SU-DHL-6 (cell line): ENCODE results near the gene TMEM106C.

Experiments used
- H2AFZ ChIP-seq: fragments of 200-600 bp; sonication (generic); 2 replicates; pipeline ENCODE4 v1.6.1; 2014; ENCODE audit warnings: low read depth, mild to moderate bottlenecking, moderate library complexity, mixed read lengths, antibody characterized with exemption, low read length; ENCODE audit not compliant: severe bottlenecking
- H3F3A ChIP-seq: fragments of 200-600 bp; shearing (Covaris generic); 2 replicates; pipeline ENCODE4 v1.6.0; 2016; ENCODE audit warnings: antibody characterized with exemption, mild to moderate bottlenecking; ENCODE audit not compliant: insufficient read depth
- H3K27ac ChIP-seq: fragments of 200-600 bp; sonication (generic); 2 replicates; pipeline ENCODE4 v1.5.1; 2016; ENCODE audit warnings: low read depth, mild to moderate bottlenecking, low read length, moderate library complexity, mixed read lengths
- H3K27me3 ChIP-seq: fragments of 200-600 bp; sonication (generic), shearing (Covaris generic); 2 replicates; pipeline ENCODE4 v1.6.0; 2014; ENCODE audit warnings: mild to moderate bottlenecking, low read length
- H3K36me3 ChIP-seq: fragments of 200-600 bp; sonication (generic); 2 replicates; pipeline ENCODE4 v1.6.1; 2014; ENCODE audit warnings: mild to moderate bottlenecking, low read length, mixed read lengths
- H3K4me2 ChIP-seq: fragments of 300-600, 200-600 bp; shearing (Covaris generic), sonication (generic); 2 replicates; pipeline ENCODE4 v1.6.0; 2014; ENCODE audit warnings: low read length, low read depth, mild to moderate bottlenecking; ENCODE audit not compliant: poor library complexity, severe bottlenecking
- H3K4me3 ChIP-seq: fragments of 200-600 bp; sonication (generic); 2 replicates; pipeline ENCODE4 v1.5.1; 2014; ENCODE audit warnings: antibody characterized with exemption, low read length, mild to moderate bottlenecking, mixed read lengths; ENCODE audit not compliant: insufficient read depth, poor library complexity, severe bottlenecking
- H3K79me2 ChIP-seq: fragments of 200-600 bp; sonication (generic); 2 replicates; pipeline ENCODE4 v1.6.1; 2014; ENCODE audit warnings: mild to moderate bottlenecking, low read length, moderate library complexity; ENCODE audit not compliant: insufficient read depth
- H3K9ac ChIP-seq: fragments of 200-600 bp; sonication (generic); 2 replicates; pipeline ENCODE4 v1.7.0; 2014; ENCODE audit warnings: mild to moderate bottlenecking, low read length
- H3K9me2 ChIP-seq: fragments of 200-600 bp; sonication (generic); replicated peaks from 2 replicates; pipeline ENCODE4 v1.6.1; 2014; ENCODE audit warnings: low read length; ENCODE audit not compliant: insufficient read depth
- H3K9me3 ChIP-seq: fragments of 200-600 bp; sonication (generic); 2 replicates; pipeline ENCODE4 v1.6.1; 2014; ENCODE audit warnings: low read length, mixed read lengths; ENCODE audit not compliant: insufficient read depth
- H4K20me1 ChIP-seq: fragments of 200-600 bp; sonication (generic); 2 replicates; pipeline ENCODE4 v1.6.1; 2014; ENCODE audit warnings: low read depth, mild to moderate bottlenecking, antibody characterized with exemption, low read length, moderate library complexity, mixed read lengths
- EZH2phosphoT487 ChIP-seq: fragments of 200-600 bp; sonication (generic), shearing (Covaris generic); conservative IDR thresholded peaks from 2 replicates; pipeline ENCODE4 v1.6.1; 2018; ENCODE audit warnings: mild to moderate bottlenecking, antibody characterized with exemption, low read length, moderate library complexity, mixed read lengths
- TF ChIP-seq, protein P1 (sequence below): fragments of 200-600 bp; sonication (generic); IDR thresholded peaks from one replicate; pipeline ENCODE4 v1.5.1; 2017; ENCODE audit warnings: antibody characterized with exemption, mild to moderate bottlenecking, low read length, moderate library complexity; ENCODE audit not compliant: insufficient read depth, poor library complexity, severe bottlenecking

The TMEM106C gene

DNA sequence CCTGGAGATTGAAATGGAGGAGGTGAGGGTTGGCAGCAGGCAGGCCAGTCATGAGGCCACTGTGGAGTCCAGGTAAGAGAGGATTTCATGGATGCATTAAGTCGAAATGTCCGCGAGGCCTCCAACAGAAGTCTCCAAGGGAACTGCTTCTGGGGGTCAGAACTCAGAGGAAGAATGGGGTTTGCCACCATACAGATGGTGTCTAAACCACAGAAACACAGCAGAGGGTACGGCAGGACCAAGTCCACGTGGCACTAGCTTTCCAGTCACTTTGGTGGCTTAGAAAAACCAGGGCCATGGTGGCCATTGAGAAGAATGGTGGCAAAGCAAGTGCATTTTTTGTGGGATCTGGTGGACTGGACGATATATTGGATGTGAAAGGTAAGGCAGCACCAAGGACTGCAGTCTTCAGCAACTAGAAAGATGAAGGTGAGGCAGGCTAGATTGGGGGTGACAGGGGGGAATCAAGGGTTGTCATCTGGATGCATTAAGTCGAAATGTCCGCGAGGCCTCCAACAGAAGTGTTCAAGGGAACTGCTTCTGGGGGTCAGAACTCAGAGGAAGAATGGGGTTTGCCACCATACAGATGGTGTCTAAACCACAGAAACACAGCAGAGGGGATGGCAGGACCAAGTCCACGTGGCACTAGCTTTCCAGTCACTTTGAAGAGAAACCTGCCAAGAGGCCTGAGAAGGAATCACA is 22.5 kb upstream of the TMEM106C start:
- H2AFZ ChIP-seq, result no peak overlapping the region
- H3K9me3 ChIP-seq, result no peaks in the 10 kb centered on the region
- H4K20me1 ChIP-seq, result no peaks in the 10 kb centered on the region
- no peaks in the 10 kb centered on the region for H3F3A ChIP-seq
- no peak overlapping the region for H3K27ac ChIP-seq
- no peak overlapping the region for H3K9ac ChIP-seq
- no peak overlapping the region for H3K4me2 ChIP-seq
- no peak for TF ChIP-seq EZH2phosphoT487
- TF ChIP-seq, protein P1, sequence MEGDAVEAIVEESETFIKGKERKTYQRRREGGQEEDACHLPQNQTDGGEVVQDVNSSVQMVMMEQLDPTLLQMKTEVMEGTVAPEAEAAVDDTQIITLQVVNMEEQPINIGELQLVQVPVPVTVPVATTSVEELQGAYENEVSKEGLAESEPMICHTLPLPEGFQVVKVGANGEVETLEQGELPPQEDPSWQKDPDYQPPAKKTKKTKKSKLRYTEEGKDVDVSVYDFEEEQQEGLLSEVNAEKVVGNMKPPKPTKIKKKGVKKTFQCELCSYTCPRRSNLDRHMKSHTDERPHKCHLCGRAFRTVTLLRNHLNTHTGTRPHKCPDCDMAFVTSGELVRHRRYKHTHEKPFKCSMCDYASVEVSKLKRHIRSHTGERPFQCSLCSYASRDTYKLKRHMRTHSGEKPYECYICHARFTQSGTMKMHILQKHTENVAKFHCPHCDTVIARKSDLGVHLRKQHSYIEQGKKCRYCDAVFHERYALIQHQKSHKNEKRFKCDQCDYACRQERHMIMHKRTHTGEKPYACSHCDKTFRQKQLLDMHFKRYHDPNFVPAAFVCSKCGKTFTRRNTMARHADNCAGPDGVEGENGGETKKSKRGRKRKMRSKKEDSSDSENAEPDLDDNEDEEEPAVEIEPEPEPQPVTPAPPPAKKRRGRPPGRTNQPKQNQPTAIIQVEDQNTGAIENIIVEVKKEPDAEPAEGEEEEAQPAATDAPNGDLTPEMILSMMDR, result no peak
- H3K36me3 ChIP-seq, result no peaks in the 10 kb centered on the region
- H3K9me2 ChIP-seq, result no peaks in the 10 kb centered on the region
- no peaks in the 10 kb centered on the region; the same call in 1 of the 2 replicates for H3K27me3 ChIP-seq
- no peak overlapping the region for H3K4me3 ChIP-seq
- H3K79me2 ChIP-seq, result no peaks in the 10 kb centered on the region

DNA sequence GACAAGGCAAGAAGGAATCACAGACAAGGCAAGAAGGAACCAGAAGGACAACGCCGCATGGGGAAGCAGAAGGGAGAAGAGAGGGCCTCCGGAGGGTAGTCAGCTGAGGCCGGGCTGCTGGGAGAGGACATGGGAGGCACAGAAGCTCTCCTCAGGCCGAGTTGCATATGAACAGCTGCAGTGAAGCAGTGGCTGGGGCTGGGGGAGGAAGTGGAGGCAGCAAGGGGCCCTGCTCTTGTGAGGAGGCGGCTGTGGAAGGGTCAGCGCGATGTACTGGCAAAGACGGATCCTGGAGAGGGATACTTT is 22.0 kb upstream of the TMEM106C start:
- Histone ChIP-seq H4K20me1 (no peaks in the 10 kb centered on the region), H3K36me3 (no peaks in the 10 kb centered on the region), H3F3A (no peaks in the 10 kb centered on the region), H3K27ac (no peak overlapping the region), H3K79me2 (no peaks in the 10 kb centered on the region), H2AFZ (no peak overlapping the region), H3K4me2 (no peak overlapping the region), H3K4me3 (no peak overlapping the region), H3K9me2 (no peaks in the 10 kb centered on the region), H3K27me3 (no peaks in the 10 kb centered on the region; the same call in 1 of the 2 replicates), H3K9ac (no peak overlapping the region), H3K9me3 (no peaks in the 10 kb centered on the region)
- no peak for TF ChIP-seq EZH2phosphoT487
- TF ChIP-seq, protein P1, result no peak

DNA sequence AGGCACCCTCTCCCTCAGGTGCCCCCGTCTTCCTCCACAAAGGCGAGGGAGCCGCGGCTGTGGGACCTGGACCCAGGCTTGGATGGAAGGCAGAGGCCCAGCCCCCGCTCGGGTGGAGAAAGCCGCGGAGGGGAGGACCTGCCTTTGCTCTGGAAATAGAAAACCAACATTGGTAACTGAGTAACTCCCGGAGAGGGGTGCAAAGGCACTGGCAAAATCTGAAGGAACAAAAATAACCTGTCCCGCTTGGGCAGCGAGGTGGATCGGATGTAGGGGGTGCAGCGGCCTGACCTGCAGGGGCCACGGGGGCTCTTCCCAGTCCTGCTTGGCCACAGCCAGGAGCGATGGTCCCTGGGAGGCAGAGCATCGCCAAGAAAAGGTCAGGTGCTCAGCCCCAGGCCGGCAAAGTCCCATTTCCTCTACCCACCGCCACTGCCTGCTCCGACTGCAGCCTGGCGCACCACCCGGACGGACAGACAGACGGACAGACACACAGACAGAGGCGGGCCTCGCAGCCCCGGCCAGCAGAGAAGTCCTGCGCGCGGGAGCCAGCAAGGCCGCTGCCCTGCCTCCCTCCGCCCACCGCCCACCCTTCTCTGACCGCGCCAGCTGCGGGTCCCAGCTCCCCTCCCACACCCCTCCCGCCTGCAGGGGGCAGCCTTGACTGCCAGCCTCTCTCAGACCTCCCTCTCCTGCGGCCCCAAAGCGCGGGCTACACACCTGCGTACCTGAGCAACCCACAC is 21.4 kb upstream of the TMEM106C start:
- Histone ChIP-seq H3K9ac (no peak overlapping the region), H2AFZ (no peak overlapping the region), H3K27ac (no peak overlapping the region), H3K79me2 (no peaks in the 10 kb centered on the region), H4K20me1 (no peaks in the 10 kb centered on the region), H3K27me3 (no peaks in the 10 kb centered on the region; the same call in 1 of the 2 replicates), H3K9me3 (no peaks in the 10 kb centered on the region), H3K36me3 (no peaks in the 10 kb centered on the region), H3K4me3 (no peak overlapping the region), H3K4me2 (no peak overlapping the region), H3F3A (no peaks in the 10 kb centered on the region), H3K9me2 (no peaks in the 10 kb centered on the region)
- TF ChIP-seq EZH2phosphoT487, result no peak
- TF ChIP-seq, protein P1, result no peak
